Fibroblast of lung (primary cell): Measurements from ENCODE around the gene ZNF341. TPM values are rescaled to one million over a fixed set of nuclear protein-coding genes. Genes with fewer than 3 reads are reported as not detected.

Experiments
- DNase-seq, 2 donors: peaks; one replicate each; pipeline versions ENCODE4 v3.0.0 to v3.0.0-alpha.2; 2010; ENCODE audit warnings: low read depth in 2 of 2
- H2AFZ ChIP-seq: 2 replicates; pipeline ENCODE4 v1.5.1; 2012; ENCODE audit warnings: low read length, control low read depth, inconsistent platforms
- H3K27ac ChIP-seq: 2 replicates; pipeline ENCODE4 v1.5.1; 2011; ENCODE audit warnings: low read length, control low read depth; ENCODE audit not compliant: insufficient read depth
- H3K27me3 ChIP-seq: 2 replicates; pipeline ENCODE4 v1.5.1; 2011; ENCODE audit warnings: mild to moderate bottlenecking, low read length; ENCODE audit not compliant: control insufficient read depth, insufficient read depth
- H3K36me3 ChIP-seq: 2 replicates; pipeline ENCODE4 v1.5.1; 2011; ENCODE audit warnings: low read length; ENCODE audit not compliant: control insufficient read depth, insufficient read depth
- H3K4me1 ChIP-seq: 2 replicates; pipeline ENCODE4 v1.5.1; 2011; ENCODE audit warnings: low read length; ENCODE audit not compliant: control insufficient read depth, insufficient read depth; ENCODE audit errors: extremely low read depth
- H3K4me2 ChIP-seq: 2 replicates; pipeline ENCODE4 v1.5.1; 2011; ENCODE audit warnings: low read length, control low read depth; ENCODE audit not compliant: insufficient read depth; ENCODE audit errors: extremely low read depth
- H3K4me3 ChIP-seq, 4 experiments: fragments of 200-600 bp in 1 of 4; sonication (generic) in 1 of 4; replicated peaks in 1 of 4; 2 replicates each; pipeline ENCODE4 v1.5.1; 2011 to 2016; ENCODE audit warnings: low read length in 4 of 4, low read depth in 3 of 4, mild to moderate bottlenecking in 3 of 4, control low read depth in 2 of 4, inconsistent platforms in 1 of 4, mixed read lengths in 1 of 4; ENCODE audit not compliant: insufficient read depth in 1 of 4; ENCODE audit errors: control extremely low read depth in 1 of 4
- H3K79me2 ChIP-seq: 2 replicates; pipeline ENCODE4 v1.5.1; 2012; ENCODE audit warnings: mild to moderate bottlenecking, low read length, inconsistent platforms; ENCODE audit not compliant: control insufficient read depth, insufficient read depth
- H3K9ac ChIP-seq: 2 replicates; pipeline ENCODE4 v1.5.1; 2011; ENCODE audit warnings: mild to moderate bottlenecking, low read length, control low read depth; ENCODE audit not compliant: insufficient read depth
- H3K9me3 ChIP-seq: 2 replicates; pipeline ENCODE4 v1.5.1; 2012; ENCODE audit warnings: low read depth, low read length; ENCODE audit not compliant: control insufficient read depth, insufficient read depth
- H4K20me1 ChIP-seq: 2 replicates; pipeline ENCODE4 v1.5.1; 2011; ENCODE audit warnings: low read length; ENCODE audit not compliant: control insufficient read depth, insufficient read depth; ENCODE audit errors: extremely low read depth
- EZH2 ChIP-seq: IDR thresholded peaks from 2 replicates; pipeline ENCODE4 v1.5.1; 2012; ENCODE audit warnings: low read length, control low read depth, mild to moderate bottlenecking; ENCODE audit errors: missing control alignments
- polyA plus RNA-seq, 2 donors: library from polyadenylated mRNA; depleted of rRNA in 1 of 2; stranded (reverse) in 1 of 2; unstranded in 1 of 2; fragments of >200 nt; gene quantifications; 2 replicates each; pipeline ENCODE4 v1.2.1, GENCODE V29; 2011 to 2012; ENCODE audit warnings: missing spikeins in 1 of 2
- total RNA-seq: library from RNA; depleted of rRNA; stranded (reverse); fragments of >200 nt; gene quantifications from 2 replicates; pipeline ENCODE4 v1.2.1, GENCODE V29; 2014
- TF ChIP-seq, protein P1 (sequence below), 2 donors: IDR thresholded peaks in 1 of 2; conservative IDR thresholded peaks in 1 of 2; 1 replicate in 1 of 2; 2 replicates in 1 of 2; pipeline ENCODE4 v1.5.1; 2011 to 2012; ENCODE audit warnings: low read length in 2 of 2, control low read depth in 1 of 2, inconsistent platforms in 1 of 2, low read depth in 1 of 2, mild to moderate bottlenecking in 1 of 2

ZNF341 gene
- total and polyA plus RNA-seq, 2 donors (not counting 1 experiment from before 2014, with no cell fraction given) = 0.99 to 1.1 TPM

GRCh38 chr20:33783256-33783655, 51.5 kb downstream of the ZNF341 start:
- no peaks in the 10 kb centered on the region for H4K20me1 ChIP-seq
- H3K4me1 ChIP-seq = no peaks in the 10 kb centered on the region
- no peak overlapping the region for H3K27ac ChIP-seq

DNA sequence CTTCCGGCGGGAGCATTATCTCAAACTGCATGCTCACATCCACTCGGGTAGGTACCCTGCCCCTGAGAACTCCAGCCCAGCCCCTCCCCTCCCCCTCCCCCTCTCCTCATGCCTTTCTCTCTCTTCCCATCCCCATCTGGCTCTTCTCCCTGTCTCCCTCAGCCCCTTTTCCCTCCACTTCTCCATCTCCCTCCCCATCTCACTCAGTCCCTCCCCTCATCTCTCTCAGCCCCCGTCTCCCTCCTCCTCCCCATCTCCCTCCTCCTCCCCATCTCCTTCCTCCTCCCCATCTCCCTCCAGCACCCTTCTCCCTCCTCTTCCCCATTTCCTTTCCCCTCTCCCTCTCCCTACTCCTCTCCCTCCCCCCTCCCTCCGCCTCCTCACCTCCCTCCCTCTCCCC, 52.0 kb downstream of the ZNF341 start:
- no peak for DNase-seq
- Histone ChIP-seq H3K79me2 (no peaks in the 10 kb centered on the region), H3K27me3 (no peaks in the 10 kb centered on the region), H4K20me1 (no peaks in the 10 kb centered on the region), H3K9ac (no peak overlapping the region), H3K4me1 (no peaks in the 10 kb centered on the region), H2AFZ (no peak overlapping the region), H3K4me2 (no peak overlapping the region), H3K4me3 (no peak overlapping the region), H3K27ac (no peak overlapping the region), H3K36me3 (no peaks in the 10 kb centered on the region), H3K9me3 (no peaks in the 10 kb centered on the region)
- TF ChIP-seq, protein P1, sequence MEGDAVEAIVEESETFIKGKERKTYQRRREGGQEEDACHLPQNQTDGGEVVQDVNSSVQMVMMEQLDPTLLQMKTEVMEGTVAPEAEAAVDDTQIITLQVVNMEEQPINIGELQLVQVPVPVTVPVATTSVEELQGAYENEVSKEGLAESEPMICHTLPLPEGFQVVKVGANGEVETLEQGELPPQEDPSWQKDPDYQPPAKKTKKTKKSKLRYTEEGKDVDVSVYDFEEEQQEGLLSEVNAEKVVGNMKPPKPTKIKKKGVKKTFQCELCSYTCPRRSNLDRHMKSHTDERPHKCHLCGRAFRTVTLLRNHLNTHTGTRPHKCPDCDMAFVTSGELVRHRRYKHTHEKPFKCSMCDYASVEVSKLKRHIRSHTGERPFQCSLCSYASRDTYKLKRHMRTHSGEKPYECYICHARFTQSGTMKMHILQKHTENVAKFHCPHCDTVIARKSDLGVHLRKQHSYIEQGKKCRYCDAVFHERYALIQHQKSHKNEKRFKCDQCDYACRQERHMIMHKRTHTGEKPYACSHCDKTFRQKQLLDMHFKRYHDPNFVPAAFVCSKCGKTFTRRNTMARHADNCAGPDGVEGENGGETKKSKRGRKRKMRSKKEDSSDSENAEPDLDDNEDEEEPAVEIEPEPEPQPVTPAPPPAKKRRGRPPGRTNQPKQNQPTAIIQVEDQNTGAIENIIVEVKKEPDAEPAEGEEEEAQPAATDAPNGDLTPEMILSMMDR (conservative IDR thresholded peaks at IDR 0.05 in 1 of 2, IDR thresholded peaks at IDR 0.05 in 1 of 2; ENCODE audit: low read depth in 1 of 2, low read length in 2 of 2) = no peak
- no peak for TF ChIP-seq EZH2

More at GRCh38 chr20:33783256-33783655, 51.5 kb downstream of the ZNF341 start:
- Histone ChIP-seq H2AFZ (no peak overlapping the region), H3K4me2 (no peak overlapping the region), H3K36me3 (no peaks in the 10 kb centered on the region), H3K9me3 (no peaks in the 10 kb centered on the region), H3K27me3 (no peaks in the 10 kb centered on the region), H3K9ac (no peak overlapping the region), H3K79me2 (no peaks in the 10 kb centered on the region), H3K4me3 (no peak overlapping the region)
- DNase-seq = no peak
- TF ChIP-seq EZH2 = no peak
- TF ChIP-seq, protein P1 (conservative IDR thresholded peaks at IDR 0.05 in 1 of 2, IDR thresholded peaks at IDR 0.05 in 1 of 2; ENCODE audit: low read depth in 1 of 2, low read length in 2 of 2) = no peak

- TF ChIP-seq, protein P1 (conservative IDR thresholded peaks at IDR 0.05 in 1 of 2, IDR thresholded peaks at IDR 0.05 in 1 of 2; ENCODE audit: low read depth in 1 of 2, low read length in 2 of 2) = no peak
- no peak for TF ChIP-seq EZH2
- H4K20me1 ChIP-seq = no peaks in the 10 kb centered on the region
- no peak for DNase-seq
- no peak overlapping the region for H3K9ac ChIP-seq
- peaks cover 2% of the 10 kb centered on the region for H3K4me1 ChIP-seq
- no peak overlapping the region for H3K27ac ChIP-seq
- H3K4me3 ChIP-seq = no peak overlapping the region
- no peaks in the 10 kb centered on the region for H3K36me3 ChIP-seq
- H3K9me3 ChIP-seq = no peaks in the 10 kb centered on the region
- no peaks in the 10 kb centered on the region for H3K27me3 ChIP-seq
- H3K4me2 ChIP-seq = no peak overlapping the region
- H2AFZ ChIP-seq = no peak overlapping the region
- no peaks in the 10 kb centered on the region for H3K79me2 ChIP-seq
Measured at GRCh38 chr20:33784225-33784624, 52.4 kb downstream of the ZNF341 start.
